ENCODE measurements around the gene COLGALT1.
"Not testable (repeated sequence)": the region's sequence is repeated elsewhere in the genome, so short reads cannot be mapped to it uniquely, and the experiment has no call there.

Gene COLGALT1

DNA sequence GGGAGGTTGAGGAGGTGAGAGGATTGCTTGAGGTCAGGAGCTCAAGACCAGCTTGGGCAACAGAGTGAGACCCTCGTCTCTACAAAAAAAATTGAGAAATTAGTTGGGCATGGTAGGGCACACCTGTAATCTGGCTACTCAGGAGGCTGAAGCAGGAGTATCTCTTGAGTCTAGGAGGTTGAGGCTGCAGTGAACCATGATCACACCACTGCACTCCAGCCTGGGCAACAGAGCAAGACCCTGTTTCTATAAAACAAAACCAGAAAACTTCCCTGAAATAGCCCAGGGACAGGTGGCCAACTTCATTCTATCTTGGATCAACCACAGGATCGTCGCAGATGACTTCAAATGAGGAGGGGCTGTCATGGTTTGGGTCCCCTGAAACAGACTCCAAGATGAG is 28.7 kb downstream of the COLGALT1 start:
- TF ChIP-seq, protein P1, sequence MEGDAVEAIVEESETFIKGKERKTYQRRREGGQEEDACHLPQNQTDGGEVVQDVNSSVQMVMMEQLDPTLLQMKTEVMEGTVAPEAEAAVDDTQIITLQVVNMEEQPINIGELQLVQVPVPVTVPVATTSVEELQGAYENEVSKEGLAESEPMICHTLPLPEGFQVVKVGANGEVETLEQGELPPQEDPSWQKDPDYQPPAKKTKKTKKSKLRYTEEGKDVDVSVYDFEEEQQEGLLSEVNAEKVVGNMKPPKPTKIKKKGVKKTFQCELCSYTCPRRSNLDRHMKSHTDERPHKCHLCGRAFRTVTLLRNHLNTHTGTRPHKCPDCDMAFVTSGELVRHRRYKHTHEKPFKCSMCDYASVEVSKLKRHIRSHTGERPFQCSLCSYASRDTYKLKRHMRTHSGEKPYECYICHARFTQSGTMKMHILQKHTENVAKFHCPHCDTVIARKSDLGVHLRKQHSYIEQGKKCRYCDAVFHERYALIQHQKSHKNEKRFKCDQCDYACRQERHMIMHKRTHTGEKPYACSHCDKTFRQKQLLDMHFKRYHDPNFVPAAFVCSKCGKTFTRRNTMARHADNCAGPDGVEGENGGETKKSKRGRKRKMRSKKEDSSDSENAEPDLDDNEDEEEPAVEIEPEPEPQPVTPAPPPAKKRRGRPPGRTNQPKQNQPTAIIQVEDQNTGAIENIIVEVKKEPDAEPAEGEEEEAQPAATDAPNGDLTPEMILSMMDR (IDR thresholded peaks at IDR 0.05; ENCODE audit: low read depth, low read length) = no peak
- H3K4me3 ChIP-seq (ENCODE audit: low read depth, low read length) = no peak overlapping the region
- DNase-seq (ENCODE audit: low read depth, low spot score) = no peak
- in situ Hi-C loops (cut with HindIII; ENCODE audit: low sequenced_read_pairs) = no loop called here

DNA sequence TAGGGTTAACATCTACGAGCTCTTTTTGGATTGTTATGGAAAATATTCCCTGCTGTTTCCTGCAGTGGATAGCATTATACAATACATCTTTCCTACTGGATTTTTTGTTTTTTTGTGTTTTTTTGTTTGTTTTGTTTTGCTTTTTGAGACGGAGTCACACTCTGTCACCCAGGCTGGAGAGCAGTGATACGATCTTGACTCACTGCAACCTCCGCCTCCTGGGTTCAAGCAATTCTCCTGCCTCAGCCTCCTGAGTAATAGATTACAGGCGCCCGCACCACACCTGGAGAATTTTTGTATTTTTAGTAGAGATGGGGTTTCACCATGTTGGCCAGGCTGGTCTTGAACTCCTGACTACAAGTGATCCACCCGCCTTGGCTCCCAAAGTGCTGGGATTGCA is 29.9 kb downstream of the COLGALT1 start:
- in situ Hi-C loops (cut with HindIII; ENCODE audit: low sequenced_read_pairs); DNase-seq (ENCODE audit: low read depth, low spot score); H3K4me3 ChIP-seq (ENCODE audit: low read depth, low read length): not testable (repeated sequence)

DNA sequence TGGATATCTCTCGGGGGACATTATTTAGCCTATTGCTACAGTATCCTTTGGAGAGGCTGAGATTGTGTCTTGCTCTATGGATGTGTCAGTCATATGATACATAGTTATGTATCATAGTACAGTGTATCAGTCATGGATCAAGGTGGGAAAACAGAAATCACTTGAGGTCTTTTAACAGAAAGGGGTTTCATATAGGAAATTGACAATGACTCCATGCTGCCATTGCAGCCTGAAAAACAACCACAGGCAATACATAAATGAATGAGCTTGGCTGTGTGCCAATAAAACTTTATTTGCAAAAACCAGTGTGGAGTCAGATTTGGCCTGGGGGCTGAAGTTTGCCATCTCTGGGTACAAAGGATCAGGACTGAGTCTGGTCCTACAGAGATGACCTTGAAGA is 35.4 kb downstream of the COLGALT1 start:
- H3K4me3 ChIP-seq (ENCODE audit: low read depth, low read length) = no peak overlapping the region
- in situ Hi-C loops (cut with HindIII; ENCODE audit: low sequenced_read_pairs) = no loop called here
- no peak for DNase-seq (ENCODE audit: low read depth, low spot score)
- TF ChIP-seq, protein P1 (IDR thresholded peaks at IDR 0.05; ENCODE audit: low read depth, low read length) = no peak

DNA sequence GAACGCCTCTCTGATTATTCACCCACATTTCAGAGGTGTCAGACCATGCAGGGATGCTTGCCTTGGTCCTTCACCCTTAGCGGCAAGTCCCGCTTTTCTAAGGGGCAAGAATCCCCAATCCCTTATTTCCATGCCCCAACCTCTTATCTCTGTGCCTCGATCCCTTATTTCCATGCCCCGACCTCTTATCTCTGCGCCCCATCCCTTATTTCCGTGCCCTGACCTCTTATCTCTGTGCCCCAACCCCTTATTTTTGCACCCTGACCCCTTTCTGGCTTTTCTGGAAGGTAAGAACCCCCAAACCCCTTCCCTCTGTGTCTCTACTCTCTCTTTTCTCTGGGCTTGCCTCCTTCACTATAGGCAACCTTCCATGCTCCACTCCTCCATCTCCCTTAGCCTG is 38.8 kb downstream of the COLGALT1 start:
- H3K4me3 ChIP-seq (ENCODE audit: low read depth, low read length); in situ Hi-C loops (cut with HindIII; ENCODE audit: low sequenced_read_pairs); DNase-seq (ENCODE audit: low read depth, low spot score): not testable (repeated sequence)

DNA sequence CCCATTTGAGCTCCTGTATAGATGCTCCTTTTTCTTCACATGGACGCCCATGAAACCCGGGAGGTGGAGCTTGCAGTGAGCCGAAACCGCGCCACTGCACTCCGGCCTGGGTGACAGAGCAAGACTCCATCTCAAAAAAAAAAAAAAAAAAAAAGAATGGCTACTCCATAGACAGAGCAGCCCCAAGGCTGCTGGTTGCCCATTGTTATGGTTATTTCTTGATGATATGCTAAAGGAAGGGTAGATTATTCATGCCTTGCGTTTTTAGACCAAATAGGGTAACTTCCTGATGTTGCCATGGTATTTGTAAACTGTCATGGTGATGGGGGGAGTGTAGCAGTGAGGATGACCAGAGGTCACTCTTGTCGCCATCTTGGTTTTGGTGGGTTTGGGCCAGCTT is 42.6 kb downstream of the COLGALT1 start:
- DNase-seq (ENCODE audit: low read depth, low spot score); H3K4me3 ChIP-seq (ENCODE audit: low read depth, low read length); in situ Hi-C loops (cut with HindIII; ENCODE audit: low sequenced_read_pairs): not testable (repeated sequence)

DNA sequence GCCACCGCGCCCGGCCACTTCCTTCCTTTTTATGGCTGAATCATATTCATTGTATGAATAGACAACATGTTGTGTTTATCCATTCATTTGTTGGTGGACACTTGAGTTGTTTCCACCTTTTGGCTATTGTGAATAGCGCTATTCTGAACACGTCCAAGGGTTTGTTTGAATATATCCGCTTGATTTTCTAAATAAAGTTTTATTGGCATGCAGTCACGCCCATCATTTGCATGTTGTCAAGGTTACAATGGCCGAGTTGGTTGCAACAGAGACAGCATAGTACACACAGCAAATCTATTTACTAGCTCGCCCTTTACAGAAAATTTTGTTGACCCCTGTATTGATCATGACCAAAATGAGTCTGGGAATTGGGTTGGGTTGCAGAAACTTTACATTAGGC is 43.5 kb downstream of the COLGALT1 start:
- in situ Hi-C loops (cut with HindIII; ENCODE audit: low sequenced_read_pairs) = no loop called here
- no peak for DNase-seq (ENCODE audit: low read depth, low spot score)
- TF ChIP-seq, protein P1 (IDR thresholded peaks at IDR 0.05; ENCODE audit: low read depth, low read length) = no peak
- H3K4me3 ChIP-seq (ENCODE audit: low read depth, low read length) = no peak overlapping the region

DNA sequence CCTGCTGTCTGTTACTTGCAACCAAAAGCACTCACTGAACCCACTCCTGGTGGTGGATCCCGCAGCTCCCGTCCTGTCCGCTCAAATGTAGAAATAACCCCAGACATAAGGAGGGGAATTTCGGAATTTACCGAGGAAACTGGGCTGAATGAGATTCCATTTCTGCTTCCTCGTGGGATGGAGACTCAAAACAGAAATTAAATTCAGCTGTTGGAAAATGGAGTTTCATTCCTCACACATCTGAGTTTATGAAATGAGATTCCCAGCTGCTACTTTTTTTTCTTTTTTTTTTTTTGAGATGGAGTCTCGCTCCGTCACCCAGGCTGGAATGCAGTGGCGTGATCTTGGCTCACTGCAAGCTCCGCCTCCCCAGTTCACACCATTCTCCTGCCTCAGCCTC is 44.3 kb downstream of the COLGALT1 start:
- no peak overlapping the region for H3K4me3 ChIP-seq (ENCODE audit: low read depth, low read length)
- in situ Hi-C loops (cut with HindIII; ENCODE audit: low sequenced_read_pairs) = no loop called here
- TF ChIP-seq, protein P1 (IDR thresholded peaks at IDR 0.05; ENCODE audit: low read depth, low read length) = no peak
- no peak for DNase-seq (ENCODE audit: low read depth, low spot score)

DNA sequence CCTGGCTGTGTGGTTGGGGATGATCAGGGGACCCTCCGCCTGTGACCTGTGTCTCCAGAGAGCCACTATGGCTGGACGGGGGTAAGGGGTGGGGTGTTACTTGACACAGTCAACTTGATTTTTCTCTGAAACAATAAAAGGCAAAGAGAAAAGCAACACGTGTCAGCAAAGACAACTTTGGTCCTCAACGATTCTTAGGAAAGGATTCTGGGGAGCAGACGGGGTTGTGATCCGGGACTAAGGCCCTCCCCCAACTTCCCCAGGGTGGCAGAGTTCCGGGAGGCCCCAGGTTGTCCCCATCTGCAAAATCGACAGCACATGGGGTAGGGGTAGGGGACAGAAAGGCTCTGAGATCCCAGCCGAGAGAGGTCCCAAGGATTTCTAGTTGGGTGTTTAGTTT is 46.2 kb downstream of the COLGALT1 start:
- TF ChIP-seq, protein P1 (IDR thresholded peaks at IDR 0.05; ENCODE audit: low read depth, low read length) = no peak
- H3K4me3 ChIP-seq (ENCODE audit: low read depth, low read length) = no peak overlapping the region
- in situ Hi-C loops (cut with HindIII; ENCODE audit: low sequenced_read_pairs) = no loop called here
- no peak for DNase-seq (ENCODE audit: low read depth, low spot score)
